ENCODE results near the gene SMR3B.

SMR3B gene

DNA sequence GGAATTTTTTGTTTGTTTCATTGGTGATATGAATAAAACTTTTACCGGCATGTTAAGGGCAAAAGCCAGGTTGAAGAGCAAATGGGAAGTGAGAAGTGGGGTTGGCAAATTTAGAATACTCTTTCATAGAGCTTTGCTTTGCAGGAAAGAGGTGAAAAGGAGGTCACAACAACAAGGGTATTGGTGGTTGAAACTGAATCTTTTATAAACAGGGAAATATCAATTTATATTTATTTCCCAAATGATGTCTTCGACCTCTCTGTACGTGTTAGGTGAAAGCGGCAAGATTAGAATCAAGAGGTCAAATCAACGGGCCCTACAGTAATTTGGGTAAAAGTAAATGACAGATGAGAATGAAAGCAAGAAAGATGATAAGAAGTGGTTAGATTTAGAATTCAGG, 18.9 kb upstream of the SMR3B start:
- no peak for TF ChIP-seq CTCF (IDR thresholded peaks at IDR 0.05)
- no peak for TF ChIP-seq ZFX (IDR thresholded peaks at IDR 0.05; ENCODE audit: borderline replicate concordance)

GRCh38 chr4:70365479-70365878, 17.5 kb upstream of the SMR3B start:
- no peak for TF ChIP-seq CTCF (IDR thresholded peaks at IDR 0.05)
- TF ChIP-seq ZFX (IDR thresholded peaks at IDR 0.05; ENCODE audit: borderline replicate concordance) = no peak
- no peak overlapping the region for H3K27ac ChIP-seq

More for the DNA sequence above, 18.9 kb upstream of the SMR3B start:
- H3K27ac ChIP-seq = no peak overlapping the region

DNA sequence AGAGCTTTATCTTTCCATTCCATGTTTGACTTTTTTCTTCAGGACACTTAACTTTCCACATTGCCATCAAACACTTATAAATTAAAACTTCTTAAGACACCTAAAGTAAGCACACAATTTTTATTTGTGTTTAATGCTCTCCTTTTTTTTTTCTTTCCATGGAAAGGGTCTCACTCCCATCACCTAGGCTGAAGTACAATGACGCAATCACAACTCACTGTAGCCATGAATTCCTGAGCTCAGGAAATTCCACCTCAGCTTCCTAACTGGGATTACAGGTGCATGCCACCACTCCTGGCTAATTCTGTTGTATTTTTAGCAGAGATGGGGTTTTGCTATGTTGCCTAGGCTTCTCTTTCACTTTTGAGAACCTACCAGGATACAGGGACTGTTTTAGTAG, 15.1 kb upstream of the SMR3B start:
- TF ChIP-seq CTCF (IDR thresholded peaks at IDR 0.05) = no peak
- TF ChIP-seq ZFX (IDR thresholded peaks at IDR 0.05; ENCODE audit: borderline replicate concordance) = no peak
- no peak overlapping the region for H3K27ac ChIP-seq

DNA sequence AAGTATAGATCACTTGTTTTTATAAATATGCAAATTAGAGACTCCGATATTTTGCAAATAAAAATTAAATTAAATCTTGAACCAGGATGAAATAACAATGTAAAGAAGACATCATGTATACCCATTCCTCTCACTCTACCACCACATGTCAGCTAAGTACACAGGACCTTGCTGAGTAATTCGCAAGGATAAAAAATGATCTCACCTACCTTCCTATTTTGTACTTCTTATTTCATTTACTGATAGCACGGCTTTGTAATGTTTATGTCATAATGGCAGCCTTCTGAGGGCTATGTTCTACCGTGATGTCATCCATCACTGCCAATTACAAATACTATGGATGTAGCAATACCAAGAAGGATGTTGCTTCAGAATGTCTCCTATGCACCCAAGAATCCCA, 10.9 kb upstream of the SMR3B start:
- TF ChIP-seq CTCF (IDR thresholded peaks at IDR 0.05) = no peak
- TF ChIP-seq ZFX (IDR thresholded peaks at IDR 0.05; ENCODE audit: borderline replicate concordance) = no peak
- no peak overlapping the region for H3K27ac ChIP-seq

- H3K27ac ChIP-seq = no peak overlapping the region
- TF ChIP-seq ZFX (IDR thresholded peaks at IDR 0.05; ENCODE audit: borderline replicate concordance) (no peak), CTCF (IDR thresholded peaks at IDR 0.05) (no peak)
Measured at GRCh38 chr4:70372760-70373159, 10.2 kb upstream of the SMR3B start.

GRCh38 chr4:70380578-70380977, 2.4 kb upstream of the SMR3B start:
- TF ChIP-seq CTCF (IDR thresholded peaks at IDR 0.05) (no peak), ZFX (IDR thresholded peaks at IDR 0.05; ENCODE audit: borderline replicate concordance) (no peak)
- H3K27ac ChIP-seq = no peak overlapping the region

DNA sequence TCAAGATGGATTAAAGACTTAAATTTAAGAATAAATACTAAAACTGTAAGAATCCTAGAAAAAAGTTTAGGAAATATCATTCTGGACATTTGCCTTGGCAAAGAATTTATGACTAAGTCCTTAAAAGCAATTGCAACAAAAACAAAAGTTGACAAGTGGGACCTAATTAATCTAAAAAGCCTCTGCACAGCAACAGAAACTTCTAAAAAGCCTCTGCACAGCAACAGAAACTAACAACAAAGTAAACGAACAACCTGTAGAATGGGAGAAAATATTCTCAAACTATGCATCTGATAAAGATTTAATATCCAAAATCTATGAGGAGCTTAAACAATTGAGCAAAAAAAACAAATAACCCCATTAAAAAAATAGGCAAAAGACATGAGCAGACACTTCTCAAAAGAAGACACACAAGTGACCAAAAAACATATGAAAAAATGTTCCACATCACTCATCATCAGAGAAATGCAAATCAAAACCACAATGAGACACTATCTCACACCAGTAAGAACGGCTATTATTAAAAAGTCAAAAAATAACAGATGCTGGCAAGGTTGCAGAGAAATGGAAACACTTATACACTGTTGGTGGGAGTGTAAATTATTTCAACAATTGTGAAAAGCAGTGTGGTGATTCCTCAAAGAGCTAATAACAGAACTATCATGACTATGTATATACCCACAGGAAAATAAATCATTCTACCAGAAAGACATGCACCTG, 9.3 kb downstream of the SMR3B start:
- no peak for TF ChIP-seq CTCF (IDR thresholded peaks at IDR 0.05)
- TF ChIP-seq ZFX (IDR thresholded peaks at IDR 0.05; ENCODE audit: borderline replicate concordance) = no peak
- H3K27ac ChIP-seq = no peak overlapping the region

All from 22Rv1 (cell line).